Body of pancreas (tissue), 4 donors: Measurements from ENCODE around the gene COL5A2. TPM values are rescaled to one million over a fixed set of nuclear protein-coding genes. Genes with fewer than 3 reads are reported as not detected.

ENCODE experiments used
- ATAC-seq: fragments of 150-250 bp; one replicate; pipeline ENCODE4 v1.9.1; 2016
- DNase-seq, 4 donors: peaks; one replicate each; pipeline ENCODE4 v3.0.0-alpha.2; 2019
- H3K27ac ChIP-seq, 4 donors: fragments of 200-600 bp; sonication (generic); 1 replicate in 3 of 4; 2 replicates in 1 of 4; pipeline versions ENCODE4 v1.5.1 to v1.6.1; 2016 to 2019; ENCODE audit warnings: mild to moderate bottlenecking in 1 of 4, mixed read lengths in 1 of 4, moderate library complexity in 1 of 4
- H3K27me3 ChIP-seq, 2 donors: fragments of 200-600 bp; sonication (generic); one replicate each; pipeline ENCODE4 v1.6.0; 2016; ENCODE audit warnings: mild to moderate bottlenecking in 1 of 2
- H3K36me3 ChIP-seq, 2 donors: fragments of 200-600 bp; sonication (generic); replicated peaks in 1 of 2; 2 replicates each; pipeline ENCODE4 v1.5.1; 2016; ENCODE audit warnings: low read depth in 2 of 2; ENCODE audit not compliant: insufficient read depth in 1 of 2
- H3K4me1 ChIP-seq: fragments of 200-600 bp; sonication (generic); one replicate; pipeline ENCODE4 v1.6.0; 2016
- H3K4me3 ChIP-seq, 2 donors: fragments of 200-600 bp; sonication (generic); 1 replicate in 1 of 2; 2 replicates in 1 of 2; pipeline ENCODE4 v1.5.1; 2016 to 2019
- H3K9me3 ChIP-seq, 3 donors: fragments of 200-600 bp; sonication (generic); 1 replicate in 2 of 3; 2 replicates in 1 of 3; pipeline ENCODE4 v1.5.1; 2016
- CTCF ChIP-seq, 7 experiments: fragments of 450-650 bp in 4 of 7; fragments of 200-600 bp in 3 of 7; sonication (generic) in 3 of 7; IDR thresholded peaks; one replicate each; pipeline ENCODE4 v1.5.1; 2016 to 2019; ENCODE audit warnings: antibody characterized with exemption in 7 of 7
- POLR2A ChIP-seq, 3 donors: fragments of 450-650 bp; IDR thresholded peaks; one replicate each; pipeline ENCODE4 v1.6.1; 2016; ENCODE audit warnings: antibody characterized with exemption in 3 of 3, mild to moderate bottlenecking in 2 of 3
- WGBS, 2 donors: methylation state at CpG; one replicate each; pipeline ENCODE4 v1.1.5; 2017; 5-methylcytosine and 5-hydroxymethylcytosine counted together
- intact Hi-C: fragments of 100-400 bp; cut with DNase I; formaldehyde crosslinking; loops from one replicate; pipeline ENCODE4 v1.15.1; 2023
- total RNA-seq, 2 donors: library from RNA; depleted of rRNA; stranded (reverse); fragments of >200 nt; gene quantifications; one replicate each; pipeline ENCODE4 v1.1.0, GENCODE V29; 2016

The COL5A2 gene
- total RNA-seq, 2 donors from 2014 or later = 10.1 to 24.1 TPM

GRCh38 chr2:189124175-189124574 is 55.4 kb downstream of the COL5A2 start:
- no peak for ATAC-seq
- Histone ChIP-seq H3K4me3 (no peak overlapping the region), H3K36me3 (no peaks in the 10 kb centered on the region), H3K27ac (no peak overlapping the region), H3K9me3 (no peaks in the 10 kb centered on the region), H3K4me1 (no peaks in the 10 kb centered on the region), H3K27me3 (no peaks in the 10 kb centered on the region)
- no peak for TF ChIP-seq CTCF (IDR thresholded peaks at IDR 0.05)
- no peak for TF ChIP-seq POLR2A (IDR thresholded peaks at IDR 0.05)
- intact Hi-C loops = no loop called here
- no peak for DNase-seq
- WGBS, 2 donors = 84 to 86% methylated on average over 5 of the region's 5 CpGs

- intact Hi-C loops = no loop called here
- ATAC-seq = no peak
Observed at GRCh38 chr2:189118386-189118785, 61.2 kb downstream of the COL5A2 start.

GRCh38 chr2:189116979-189117378 is 62.6 kb downstream of the COL5A2 start:
- Histone ChIP-seq H3K27me3 (no peaks in the 10 kb centered on the region), H3K36me3 (no peaks in the 10 kb centered on the region), H3K4me1 (no peaks in the 10 kb centered on the region), H3K9me3 (no peaks in the 10 kb centered on the region), H3K4me3 (no peak overlapping the region), H3K27ac (no peak overlapping the region)
- 39 to 43% methylated on average over 1 of the region's 1 CpG for WGBS, 2 donors
- ATAC-seq = no peak
- intact Hi-C loops = no loop called here
- DNase-seq = no peak
- TF ChIP-seq CTCF (IDR thresholded peaks at IDR 0.05) (no peak), POLR2A (IDR thresholded peaks at IDR 0.05) (no peak)

More at GRCh38 chr2:189118386-189118785, 61.2 kb downstream of the COL5A2 start:
- no peaks in the 10 kb centered on the region for H3K36me3 ChIP-seq
- no peak overlapping the region for H3K4me3 ChIP-seq
- no peaks in the 10 kb centered on the region for H3K9me3 ChIP-seq
- DNase-seq = no peak
- no peaks in the 10 kb centered on the region for H3K4me1 ChIP-seq
- no peak for TF ChIP-seq CTCF (IDR thresholded peaks at IDR 0.05)
- TF ChIP-seq POLR2A (IDR thresholded peaks at IDR 0.05) = no peak
- no peaks in the 10 kb centered on the region for H3K27me3 ChIP-seq
- no peak overlapping the region for H3K27ac ChIP-seq

- ATAC-seq = no peak
- no peak for TF ChIP-seq POLR2A (IDR thresholded peaks at IDR 0.05)
- no peak for TF ChIP-seq CTCF (IDR thresholded peaks at IDR 0.05)
- H3K36me3 ChIP-seq = no peaks in the 10 kb centered on the region
- no peaks in the 10 kb centered on the region for H3K27me3 ChIP-seq
- H3K4me3 ChIP-seq = no peak overlapping the region
- H3K27ac ChIP-seq = no peak overlapping the region
- DNase-seq = no peak
- intact Hi-C loops = no loop called here
- no peaks in the 10 kb centered on the region for H3K9me3 ChIP-seq
- no peaks in the 10 kb centered on the region for H3K4me1 ChIP-seq
- whole genome bisulfite sequencing, 2 donors = 82 to 86% methylated on average over 4 of the region's 4 CpGs
Observed at GRCh38 chr2:189116087-189116486, 63.5 kb downstream of the COL5A2 start.

GRCh38 chr2:189115126-189115525 is 64.4 kb downstream of the COL5A2 start:
- WGBS, 2 donors = 30 to 39% methylated on average over 2 of the region's 2 CpGs
- DNase-seq (no peak), ATAC-seq (no peak)
- no peak overlapping the region for H3K4me3 ChIP-seq
- no peaks in the 10 kb centered on the region for H3K9me3 ChIP-seq
- no peaks in the 10 kb centered on the region for H3K36me3 ChIP-seq
- no peak overlapping the region for H3K27ac ChIP-seq
- intact Hi-C loops = no loop called here
- TF ChIP-seq POLR2A (IDR thresholded peaks at IDR 0.05) (no peak), CTCF (IDR thresholded peaks at IDR 0.05) (no peak)
- H3K4me1 ChIP-seq = no peaks in the 10 kb centered on the region
- H3K27me3 ChIP-seq = no peaks in the 10 kb centered on the region
